SU-DHL-6 (cell line): ENCODE measurements around the gene RAET1G.

ENCODE experiments used
- H2AFZ ChIP-seq: fragments of 200-600 bp; sonication (generic); 2 replicates; pipeline ENCODE4 v1.6.1; 2014; ENCODE audit warnings: low read depth, mild to moderate bottlenecking, moderate library complexity, mixed read lengths, antibody characterized with exemption, low read length; ENCODE audit not compliant: severe bottlenecking
- H3F3A ChIP-seq: fragments of 200-600 bp; shearing (Covaris generic); 2 replicates; pipeline ENCODE4 v1.6.0; 2016; ENCODE audit warnings: antibody characterized with exemption, mild to moderate bottlenecking; ENCODE audit not compliant: insufficient read depth
- H3K27ac ChIP-seq: fragments of 200-600 bp; sonication (generic); 2 replicates; pipeline ENCODE4 v1.5.1; 2016; ENCODE audit warnings: low read depth, mild to moderate bottlenecking, low read length, moderate library complexity, mixed read lengths
- H3K27me3 ChIP-seq: fragments of 200-600 bp; sonication (generic), shearing (Covaris generic); 2 replicates; pipeline ENCODE4 v1.6.0; 2014; ENCODE audit warnings: mild to moderate bottlenecking, low read length
- H3K36me3 ChIP-seq: fragments of 200-600 bp; sonication (generic); 2 replicates; pipeline ENCODE4 v1.6.1; 2014; ENCODE audit warnings: mild to moderate bottlenecking, low read length, mixed read lengths
- H3K4me2 ChIP-seq: fragments of 300-600, 200-600 bp; shearing (Covaris generic), sonication (generic); 2 replicates; pipeline ENCODE4 v1.6.0; 2014; ENCODE audit warnings: low read length, low read depth, mild to moderate bottlenecking; ENCODE audit not compliant: poor library complexity, severe bottlenecking
- H3K4me3 ChIP-seq: fragments of 200-600 bp; sonication (generic); 2 replicates; pipeline ENCODE4 v1.5.1; 2014; ENCODE audit warnings: antibody characterized with exemption, low read length, mild to moderate bottlenecking, mixed read lengths; ENCODE audit not compliant: insufficient read depth, poor library complexity, severe bottlenecking
- H3K79me2 ChIP-seq: fragments of 200-600 bp; sonication (generic); 2 replicates; pipeline ENCODE4 v1.6.1; 2014; ENCODE audit warnings: mild to moderate bottlenecking, low read length, moderate library complexity; ENCODE audit not compliant: insufficient read depth
- H3K9ac ChIP-seq: fragments of 200-600 bp; sonication (generic); 2 replicates; pipeline ENCODE4 v1.7.0; 2014; ENCODE audit warnings: mild to moderate bottlenecking, low read length
- H3K9me2 ChIP-seq: fragments of 200-600 bp; sonication (generic); replicated peaks from 2 replicates; pipeline ENCODE4 v1.6.1; 2014; ENCODE audit warnings: low read length; ENCODE audit not compliant: insufficient read depth
- H3K9me3 ChIP-seq: fragments of 200-600 bp; sonication (generic); 2 replicates; pipeline ENCODE4 v1.6.1; 2014; ENCODE audit warnings: low read length, mixed read lengths; ENCODE audit not compliant: insufficient read depth
- H4K20me1 ChIP-seq: fragments of 200-600 bp; sonication (generic); 2 replicates; pipeline ENCODE4 v1.6.1; 2014; ENCODE audit warnings: low read depth, mild to moderate bottlenecking, antibody characterized with exemption, low read length, moderate library complexity, mixed read lengths
- EZH2phosphoT487 ChIP-seq: fragments of 200-600 bp; sonication (generic), shearing (Covaris generic); conservative IDR thresholded peaks from 2 replicates; pipeline ENCODE4 v1.6.1; 2018; ENCODE audit warnings: mild to moderate bottlenecking, antibody characterized with exemption, low read length, moderate library complexity, mixed read lengths
- TF ChIP-seq, protein P1 (sequence below): fragments of 200-600 bp; sonication (generic); IDR thresholded peaks from one replicate; pipeline ENCODE4 v1.5.1; 2017; ENCODE audit warnings: antibody characterized with exemption, mild to moderate bottlenecking, low read length, moderate library complexity; ENCODE audit not compliant: insufficient read depth, poor library complexity, severe bottlenecking

RAET1G gene

DNA sequence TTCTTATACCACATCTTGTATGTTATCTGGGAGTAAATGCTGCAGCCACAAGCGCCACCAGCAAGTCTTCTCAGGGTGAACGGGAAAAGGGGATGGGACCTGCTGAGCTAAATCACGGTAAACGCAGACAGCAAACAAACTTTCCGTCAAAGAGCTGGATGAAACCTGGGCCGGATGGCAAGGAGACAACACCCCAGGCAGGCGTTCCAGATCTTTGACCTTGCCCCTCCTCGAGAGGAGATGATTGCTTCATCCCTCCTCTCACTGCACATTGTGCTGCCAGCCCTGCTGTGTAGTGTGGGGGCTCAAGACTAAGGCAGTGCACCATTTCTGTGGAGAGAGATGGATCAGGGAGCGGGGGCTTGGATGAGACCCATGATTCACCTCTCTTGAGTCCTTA lies 34.8 kb downstream of the RAET1G start:
- H3F3A ChIP-seq = no peaks in the 10 kb centered on the region
- no peaks in the 10 kb centered on the region for H3K9me2 ChIP-seq
- H3K9me3 ChIP-seq = no peaks in the 10 kb centered on the region
- H3K9ac ChIP-seq = no peak overlapping the region
- H3K27ac ChIP-seq = no peak overlapping the region
- H3K36me3 ChIP-seq = no peaks in the 10 kb centered on the region
- H3K4me3 ChIP-seq = no peak overlapping the region
- H4K20me1 ChIP-seq = no peaks in the 10 kb centered on the region
- H3K4me2 ChIP-seq = no peak overlapping the region
- H2AFZ ChIP-seq = no peak overlapping the region
- H3K79me2 ChIP-seq = no peaks in the 10 kb centered on the region
- no peaks in the 10 kb centered on the region for H3K27me3 ChIP-seq
- TF ChIP-seq EZH2phosphoT487 = no peak
- TF ChIP-seq, protein P1, sequence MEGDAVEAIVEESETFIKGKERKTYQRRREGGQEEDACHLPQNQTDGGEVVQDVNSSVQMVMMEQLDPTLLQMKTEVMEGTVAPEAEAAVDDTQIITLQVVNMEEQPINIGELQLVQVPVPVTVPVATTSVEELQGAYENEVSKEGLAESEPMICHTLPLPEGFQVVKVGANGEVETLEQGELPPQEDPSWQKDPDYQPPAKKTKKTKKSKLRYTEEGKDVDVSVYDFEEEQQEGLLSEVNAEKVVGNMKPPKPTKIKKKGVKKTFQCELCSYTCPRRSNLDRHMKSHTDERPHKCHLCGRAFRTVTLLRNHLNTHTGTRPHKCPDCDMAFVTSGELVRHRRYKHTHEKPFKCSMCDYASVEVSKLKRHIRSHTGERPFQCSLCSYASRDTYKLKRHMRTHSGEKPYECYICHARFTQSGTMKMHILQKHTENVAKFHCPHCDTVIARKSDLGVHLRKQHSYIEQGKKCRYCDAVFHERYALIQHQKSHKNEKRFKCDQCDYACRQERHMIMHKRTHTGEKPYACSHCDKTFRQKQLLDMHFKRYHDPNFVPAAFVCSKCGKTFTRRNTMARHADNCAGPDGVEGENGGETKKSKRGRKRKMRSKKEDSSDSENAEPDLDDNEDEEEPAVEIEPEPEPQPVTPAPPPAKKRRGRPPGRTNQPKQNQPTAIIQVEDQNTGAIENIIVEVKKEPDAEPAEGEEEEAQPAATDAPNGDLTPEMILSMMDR = no peak

- Histone ChIP-seq H3K36me3 (no peaks in the 10 kb centered on the region), H3K4me2 (no peak overlapping the region), H3K9ac (no peak overlapping the region), H4K20me1 (no peaks in the 10 kb centered on the region), H3F3A (no peaks in the 10 kb centered on the region), H3K9me2 (no peaks in the 10 kb centered on the region), H2AFZ (no peak overlapping the region), H3K4me3 (no peak overlapping the region), H3K9me3 (no peaks in the 10 kb centered on the region), H3K79me2 (no peaks in the 10 kb centered on the region), H3K27ac (no peak overlapping the region), H3K27me3 (no peaks in the 10 kb centered on the region)
- TF ChIP-seq, protein P1 = no peak
- no peak for TF ChIP-seq EZH2phosphoT487
These were observed 35.6 kb downstream of the RAET1G start for GRCh38 chr6:149887343-149887742.

DNA sequence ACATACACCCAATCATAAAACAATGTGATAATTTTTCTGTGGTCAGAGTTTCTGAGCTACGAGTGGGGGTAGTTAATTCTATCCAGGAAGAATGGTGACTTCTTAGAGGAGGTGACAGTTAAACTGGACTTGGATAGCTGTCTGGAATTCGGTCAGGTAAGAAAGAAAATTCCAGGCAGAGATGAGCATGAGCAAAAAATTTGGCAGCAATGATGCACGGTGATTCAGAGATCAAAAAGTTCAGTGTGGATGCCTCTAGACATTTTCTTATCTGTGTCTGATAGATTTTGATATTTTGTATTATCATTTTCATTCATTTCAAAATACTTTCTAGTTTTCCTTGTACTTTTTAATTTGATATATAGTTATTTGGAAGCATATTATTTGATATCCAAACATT lies 37.0 kb downstream of the RAET1G start:
- Histone ChIP-seq H3K9ac (no peak overlapping the region), H3K27me3 (no peaks in the 10 kb centered on the region), H3K79me2 (no peaks in the 10 kb centered on the region), H3K4me3 (no peak overlapping the region), H3K27ac (no peak overlapping the region), H4K20me1 (no peaks in the 10 kb centered on the region), H3K4me2 (no peak overlapping the region), H3F3A (no peaks in the 10 kb centered on the region), H2AFZ (no peak overlapping the region), H3K9me3 (no peaks in the 10 kb centered on the region), H3K9me2 (no peaks in the 10 kb centered on the region), H3K36me3 (no peaks in the 10 kb centered on the region)
- no peak for TF ChIP-seq EZH2phosphoT487
- TF ChIP-seq, protein P1 = no peak
